Left lung (tissue), 10 donors: ENCODE data around the gene MGMT. TPM values are rescaled to one million over a fixed set of nuclear protein-coding genes. Genes with fewer than 3 reads are reported as not detected.

Experiments used
- ATAC-seq: fragments of 200-7000 bp; cut with Tn5 transposase; one replicate; pipeline ENCODE4 v1.9.1; 2020; ENCODE audit warnings: moderate library complexity
- DNase-seq, 4 donors: peaks; one replicate each; pipeline ENCODE4 v3.0.0-alpha.2; 2013 to 2020
- H3K27ac ChIP-seq, 2 donors: fragments of 200-600 bp; sonication (generic) in 1 of 2; one replicate each; pipeline versions ENCODE4 v1.5.0 to v1.8.0; 2020 to 2021
- H3K27me3 ChIP-seq, 2 donors: fragments of 200-600 bp; sonication (generic) in 1 of 2; one replicate each; pipeline versions ENCODE4 v1.5.0 to v1.8.0; 2020 to 2021
- H3K36me3 ChIP-seq, 2 donors: fragments of 200-600 bp; sonication (generic) in 1 of 2; one replicate each; pipeline versions ENCODE4 v1.5.0 to v1.8.0; 2020 to 2021
- H3K4me1 ChIP-seq, 2 donors: fragments of 200-600 bp; one replicate each; pipeline ENCODE4 v1.8.0; 2021
- H3K4me3 ChIP-seq, 2 donors: fragments of 200-600 bp; sonication (generic) in 1 of 2; one replicate each; pipeline versions ENCODE4 v1.5.0 to v1.8.0; 2020 to 2021; ENCODE audit warnings: mild to moderate bottlenecking in 1 of 2
- H3K9me3 ChIP-seq, 2 donors: fragments of 200-600 bp; sonication (generic) in 1 of 2; one replicate each; pipeline versions ENCODE4 v1.5.0 to v1.8.0; 2020 to 2021
- CTCF ChIP-seq, 2 donors: fragments of 200-600 bp; sonication (generic) in 1 of 2; IDR thresholded peaks; one replicate each; pipeline versions ENCODE4 v1.5.0 to v1.8.0; 2021; ENCODE audit warnings: antibody characterized with exemption in 2 of 2
- intact Hi-C, 2 donors: fragments of 100-400 bp; cut with DNase I; formaldehyde crosslinking; loops; one replicate each; pipeline versions ENCODE4 v1.11.2 to v1.14.2; 2022
- polyA plus RNA-seq, 6 donors: library from polyadenylated mRNA; unstranded; fragments of 120-200 nt; gene quantifications; one replicate each; pipeline ENCODE4 v1.2.1, GENCODE V29; 2013; ENCODE audit not compliant: insufficient read length in 6 of 6
- total RNA-seq, 2 donors: library from RNA; stranded (reverse); fragmentation: NEBNext Ultra II Directional; extraction: Animal tissue kit (Norgen Biotek cat#: 25700); gene quantifications; one replicate each; pipeline ENCODE4 v1.2.1, GENCODE V29; 2021
- donor health status: DM: no; HTN: yes; CAD: no.
- donor health status: DM: no; HTN: no; CAD: no.

Gene MGMT
- total and polyA plus RNA-seq, 8 donors = 13.1 to 25.5 (median 17.0) TPM

GRCh38 chr10:129712000-129712399 is 245.0 kb downstream of the MGMT start:
- TF ChIP-seq CTCF (IDR thresholded peaks at IDR 0.05) = no peak
- no peak overlapping the region for H3K27ac ChIP-seq
- no peaks in the 10 kb centered on the region for H3K9me3 ChIP-seq
- peaks cover 0 to 7% of the 10 kb centered on the region in 2 donors for H3K36me3 ChIP-seq
- H3K4me3 ChIP-seq = no peak overlapping the region
- DNase-seq (no peak), ATAC-seq (no peak)
- intact Hi-C loops = no loop called here
- H3K27me3 ChIP-seq = no peaks in the 10 kb centered on the region
- no peaks in the 10 kb centered on the region for H3K4me1 ChIP-seq

- TF ChIP-seq CTCF (IDR thresholded peaks at IDR 0.05) = no peak
- Histone ChIP-seq H3K4me3 (no peak overlapping the region), H3K9me3 (no peaks in the 10 kb centered on the region), H3K36me3 (peaks cover 0 to 7% of the 10 kb centered on the region in 2 donors), H3K4me1 (no peaks in the 10 kb centered on the region), H3K27ac (no peak overlapping the region), H3K27me3 (no peaks in the 10 kb centered on the region)
- DNase-seq (no peak), ATAC-seq (no peak)
- intact Hi-C loops = no loop called here
Observed at GRCh38 chr10:129713659-129714265, 246.7 kb downstream of the MGMT start.

GRCh38 chr10:129715805-129716204 is 248.8 kb downstream of the MGMT start:
- H3K27ac ChIP-seq = no peak overlapping the region
- no peak overlapping the region for H3K4me3 ChIP-seq
- H3K27me3 ChIP-seq = no peaks in the 10 kb centered on the region
- ATAC-seq = no peak
- peaks cover 0 to 2% of the 10 kb centered on the region in 2 donors for H3K9me3 ChIP-seq
- peaks cover 0 to 1% of the 10 kb centered on the region in 2 donors for H3K36me3 ChIP-seq
- no peak for TF ChIP-seq CTCF (IDR thresholded peaks at IDR 0.05)
- no peak for DNase-seq
- H3K4me1 ChIP-seq = no peaks in the 10 kb centered on the region
- intact Hi-C loops = no loop called here

- Histone ChIP-seq H3K4me1 (no peaks in the 10 kb centered on the region), H3K27ac (no peak overlapping the region), H3K4me3 (no peak overlapping the region), H3K27me3 (no peaks in the 10 kb centered on the region), H3K9me3 (peaks cover 0 to 6% of the 10 kb centered on the region in 2 donors), H3K36me3 (peaks cover 0 to 2% of the 10 kb centered on the region in 2 donors)
- no peak for TF ChIP-seq CTCF (IDR thresholded peaks at IDR 0.05)
- ATAC-seq = no peak
- intact Hi-C loops = no loop called here
- DNase-seq = peak in 1 of 4 donors; percentile 13
Observed at GRCh38 chr10:129716211-129716681, 249.2 kb downstream of the MGMT start.

- no peak for TF ChIP-seq CTCF (IDR thresholded peaks at IDR 0.05)
- Histone ChIP-seq H3K27ac (no peak overlapping the region), H3K4me1 (no peaks in the 10 kb centered on the region), H3K4me3 (no peak overlapping the region), H3K36me3 (peaks cover 0 to 3% of the 10 kb centered on the region in 2 donors), H3K9me3 (peaks cover 0 to 11% of the 10 kb centered on the region in 2 donors), H3K27me3 (no peaks in the 10 kb centered on the region)
- intact Hi-C loops = no loop called here
- DNase-seq (no peak), ATAC-seq (no peak)
Observed at GRCh38 chr10:129716881-129717280, 249.8 kb downstream of the MGMT start.
